Ovary (tissue), 3 donors: ENCODE measurements around the gene GDF2.

Experiments used
- CTCF ChIP-seq, 3 donors: fragments of 450-650 bp in 2 of 3; fragments of 200-600 bp in 1 of 3; IDR thresholded peaks; one replicate each; pipeline versions ENCODE4 v1.5.1 to v1.8.0; 2016 to 2022; ENCODE audit warnings: antibody characterized with exemption in 3 of 3, mild to moderate bottlenecking in 1 of 3
- EP300 ChIP-seq: sonication (generic); formaldehyde crosslinking; IDR thresholded peaks from one replicate; pipeline ENCODE4 v1.6.1; 2017; ENCODE audit warnings: antibody characterized with exemption
- POLR2A ChIP-seq: fragments of 450-650 bp; IDR thresholded peaks from one replicate; pipeline ENCODE4 v1.6.1; 2017; ENCODE audit warnings: antibody characterized with exemption, mild to moderate bottlenecking, moderate library complexity
- donor health status: DM: no; HTN: no; CAD: no.

DNA sequence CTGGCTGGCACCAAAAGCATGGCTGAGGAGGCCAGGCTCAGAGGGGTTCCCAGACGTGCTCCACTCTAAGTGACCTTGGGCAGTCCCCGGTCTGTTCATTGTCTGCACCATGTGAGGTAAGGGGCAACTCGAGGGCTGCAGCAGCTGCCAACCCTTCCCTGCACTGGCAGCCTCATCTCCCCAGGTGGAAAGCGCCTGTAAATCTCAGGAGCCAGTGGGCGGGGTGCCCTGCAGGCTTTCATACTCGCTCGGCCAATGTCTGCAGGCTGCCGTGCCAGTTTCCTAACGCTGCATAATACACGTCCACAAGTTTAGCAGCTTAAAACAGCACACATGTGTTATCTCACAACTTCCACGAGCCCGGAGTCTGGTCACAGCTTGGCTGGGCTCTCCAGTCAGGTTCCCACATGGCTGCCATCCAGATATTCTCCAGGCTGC is 34.9 kb upstream of the GDF2 start:
- TF ChIP-seq CTCF (IDR thresholded peaks at IDR 0.05) (no peak), POLR2A (no peak), EP300 (no peak)
